Brain microvascular endothelial cell (primary cell): ENCODE results near the gene ZMAT1.

Experiments
- DNase-seq: peaks from one replicate; pipeline ENCODE4 v3.0.0-alpha.2; 2020
- H3K27ac ChIP-seq: fragments of 250-450 bp; sonication (Bioruptor Pico); 2 replicates; pipeline ENCODE4 v1.5.1; 2020; ENCODE audit warnings: mild to moderate bottlenecking, moderate library complexity
- H3K27me3 ChIP-seq: fragments of 250-450 bp; sonication (Bioruptor Pico); replicated peaks from 2 replicates; pipeline ENCODE4 v1.5.1; 2020; ENCODE audit warnings: mild to moderate bottlenecking
- H3K36me3 ChIP-seq: fragments of 250-450 bp; sonication (Bioruptor Pico); replicated peaks from 2 replicates; pipeline ENCODE4 v1.5.1; 2020; ENCODE audit warnings: mild to moderate bottlenecking
- H3K4me3 ChIP-seq: 2 replicates; pipeline ENCODE4 v1.5.1; 2011; ENCODE audit warnings: low read depth, mild to moderate bottlenecking, control low read depth, low read length, moderate library complexity
- CTCF ChIP-seq: IDR thresholded peaks from 2 replicates; pipeline ENCODE4 v1.5.1; 2011; ENCODE audit warnings: low read depth, mild to moderate bottlenecking, moderate library complexity, low read length, control low read depth, inconsistent platforms; ENCODE audit errors: missing control alignments
- in situ Hi-C: cut with HindIII; loops from 2 replicates; pipeline ENCODE4 v1.10.0; 2017; ENCODE audit warnings: low sequenced_read_pairs, low pct_ligation_motif_present

ZMAT1 gene

GRCh38 chrX:101906136-101906796, 25.6 kb downstream of the ZMAT1 start:
- Histone ChIP-seq H3K36me3 (no peaks in the 10 kb centered on the region), H3K27ac (no peak overlapping the region), H3K4me3 (no peak overlapping the region), H3K27me3 (no peaks in the 10 kb centered on the region)
- no peak for DNase-seq
- TF ChIP-seq CTCF, result no peak
- in situ Hi-C loops, result no loop called here

GRCh38 chrX:101904996-101905395, 26.8 kb downstream of the ZMAT1 start:
- Histone ChIP-seq H3K4me3 (no peak overlapping the region), H3K27ac (no peak overlapping the region), H3K36me3 (no peaks in the 10 kb centered on the region), H3K27me3 (no peaks in the 10 kb centered on the region)
- no peak for DNase-seq
- in situ Hi-C loops, result no loop called here
- no peak for TF ChIP-seq CTCF
